PFSK-1 (cell line): ENCODE data around the gene TM4SF4.

Source experiments
- POLR2AphosphoS5 ChIP-seq: IDR thresholded peaks from 2 replicates; pipeline ENCODE4 v1.6.1; 2012; ENCODE audit warnings: low read depth, mild to moderate bottlenecking, control low read depth, low read length, moderate library complexity
- SIN3A ChIP-seq: IDR thresholded peaks from 2 replicates; pipeline ENCODE4 v1.6.1; 2012; ENCODE audit warnings: mild to moderate bottlenecking, low read length, moderate library complexity, borderline replicate concordance; ENCODE audit not compliant: insufficient read depth
- TAF1 ChIP-seq: IDR thresholded peaks from 2 replicates; pipeline ENCODE4 v1.6.1; 2012; ENCODE audit warnings: low read length, control low read depth, borderline replicate concordance; ENCODE audit not compliant: insufficient read depth
- TF ChIP-seq, protein P1 (sequence below), 2 experiments: IDR thresholded peaks; 2 replicates each; pipeline versions ENCODE4 v1.6.1 to v1.8.0; 2011 to 2012; ENCODE audit warnings: low read depth in 2 of 2, low read length in 2 of 2, control low read depth in 1 of 2, inconsistent platforms in 1 of 2, mild to moderate bottlenecking in 1 of 2, moderate library complexity in 1 of 2; ENCODE audit not compliant: insufficient read depth in 1 of 2

DNA sequence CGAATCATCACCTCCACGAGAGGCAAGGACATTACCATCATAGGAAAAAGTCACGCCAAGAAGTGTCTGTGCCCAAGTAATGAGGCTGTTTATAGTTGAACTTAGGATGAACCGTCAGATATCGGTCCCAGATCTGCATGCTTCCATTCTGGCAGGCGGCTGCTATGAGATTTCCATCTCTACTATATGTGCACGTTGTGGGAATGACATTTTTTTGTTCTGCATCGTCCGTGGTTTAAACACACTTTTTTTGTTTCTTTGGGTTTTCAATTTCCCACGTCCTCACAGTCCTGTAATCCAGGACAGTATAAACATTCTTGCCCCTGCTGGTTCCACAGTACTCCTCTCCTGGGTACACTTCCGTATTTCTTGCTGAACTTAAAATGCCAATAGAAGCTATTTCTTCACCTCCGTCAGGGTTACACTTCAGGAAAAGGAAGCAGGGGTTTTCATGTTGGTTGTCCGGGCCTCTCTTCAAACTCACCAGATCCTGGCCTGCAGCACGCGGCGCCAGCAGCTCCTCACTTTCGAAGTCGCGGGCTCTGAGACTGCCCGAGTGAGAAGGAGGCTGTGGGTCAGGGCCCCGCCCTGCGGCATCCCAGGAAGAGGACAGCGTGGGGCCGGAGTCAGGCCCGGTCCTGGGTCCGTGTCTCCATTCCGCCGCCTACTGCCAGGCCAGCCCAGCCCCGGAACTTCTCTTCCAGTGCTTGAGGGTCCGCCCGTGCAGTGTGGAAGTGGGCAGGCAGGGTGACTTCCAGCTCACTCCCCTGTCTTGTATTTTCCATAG, 9.8 kb upstream of the TM4SF4 start:
- TF ChIP-seq, protein P1, sequence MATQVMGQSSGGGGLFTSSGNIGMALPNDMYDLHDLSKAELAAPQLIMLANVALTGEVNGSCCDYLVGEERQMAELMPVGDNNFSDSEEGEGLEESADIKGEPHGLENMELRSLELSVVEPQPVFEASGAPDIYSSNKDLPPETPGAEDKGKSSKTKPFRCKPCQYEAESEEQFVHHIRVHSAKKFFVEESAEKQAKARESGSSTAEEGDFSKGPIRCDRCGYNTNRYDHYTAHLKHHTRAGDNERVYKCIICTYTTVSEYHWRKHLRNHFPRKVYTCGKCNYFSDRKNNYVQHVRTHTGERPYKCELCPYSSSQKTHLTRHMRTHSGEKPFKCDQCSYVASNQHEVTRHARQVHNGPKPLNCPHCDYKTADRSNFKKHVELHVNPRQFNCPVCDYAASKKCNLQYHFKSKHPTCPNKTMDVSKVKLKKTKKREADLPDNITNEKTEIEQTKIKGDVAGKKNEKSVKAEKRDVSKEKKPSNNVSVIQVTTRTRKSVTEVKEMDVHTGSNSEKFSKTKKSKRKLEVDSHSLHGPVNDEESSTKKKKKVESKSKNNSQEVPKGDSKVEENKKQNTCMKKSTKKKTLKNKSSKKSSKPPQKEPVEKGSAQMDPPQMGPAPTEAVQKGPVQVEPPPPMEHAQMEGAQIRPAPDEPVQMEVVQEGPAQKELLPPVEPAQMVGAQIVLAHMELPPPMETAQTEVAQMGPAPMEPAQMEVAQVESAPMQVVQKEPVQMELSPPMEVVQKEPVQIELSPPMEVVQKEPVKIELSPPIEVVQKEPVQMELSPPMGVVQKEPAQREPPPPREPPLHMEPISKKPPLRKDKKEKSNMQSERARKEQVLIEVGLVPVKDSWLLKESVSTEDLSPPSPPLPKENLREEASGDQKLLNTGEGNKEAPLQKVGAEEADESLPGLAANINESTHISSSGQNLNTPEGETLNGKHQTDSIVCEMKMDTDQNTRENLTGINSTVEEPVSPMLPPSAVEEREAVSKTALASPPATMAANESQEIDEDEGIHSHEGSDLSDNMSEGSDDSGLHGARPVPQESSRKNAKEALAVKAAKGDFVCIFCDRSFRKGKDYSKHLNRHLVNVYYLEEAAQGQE (IDR thresholded peaks at IDR 0.05; ENCODE audit: insufficient read depth in 1 of 2, low read depth in 2 of 2, low read length in 2 of 2) = no peak
- no peak for TF ChIP-seq POLR2AphosphoS5
- TF ChIP-seq SIN3A = no peak
- TF ChIP-seq TAF1 = no peak
